ENCODE data around the gene TBC1D1.

The TBC1D1 gene

GRCh38 chr4:38155589-38156294 is 264.9 kb downstream of the TBC1D1 start:
- no peak for DNase-seq

GRCh38 chr4:38157592-38157991 is 266.7 kb downstream of the TBC1D1 start:
- no peak for DNase-seq

GRCh38 chr4:38160487-38161207 is 269.8 kb downstream of the TBC1D1 start:
- DNase-seq = no peak

- no peak for DNase-seq
Measured at GRCh38 chr4:38161208-38162113, 270.6 kb downstream of the TBC1D1 start.

- no peak for DNase-seq
Measured at GRCh38 chr4:38162240-38162784, 271.4 kb downstream of the TBC1D1 start.

GRCh38 chr4:38163216-38164006 is 272.5 kb downstream of the TBC1D1 start:
- DNase-seq = no peak

GRCh38 chr4:38164346-38164745 is 273.5 kb downstream of the TBC1D1 start:
- DNase-seq = no peak

- DNase-seq = peak; percentile 8
Measured at GRCh38 chr4:38166082-38166481, 275.2 kb downstream of the TBC1D1 start.

- no peak for DNase-seq
Measured at GRCh38 chr4:38166768-38167167, 275.9 kb downstream of the TBC1D1 start.

GRCh38 chr4:38167973-38168372 is 277.1 kb downstream of the TBC1D1 start:
- DNase-seq = no peak

GRCh38 chr4:38169524-38169923 is 278.6 kb downstream of the TBC1D1 start:
- DNase-seq = no peak

GRCh38 chr4:38170338-38171169 is 279.7 kb downstream of the TBC1D1 start:
- DNase-seq = peak; percentile 85

GRCh38 chr4:38172078-38172477 is 281.2 kb downstream of the TBC1D1 start:
- no peak for DNase-seq

- DNase-seq = no peak
Measured at GRCh38 chr4:38173935-38174518, 283.1 kb downstream of the TBC1D1 start.

- no peak for DNase-seq
Measured at GRCh38 chr4:38174801-38175200, 283.9 kb downstream of the TBC1D1 start.

GRCh38 chr4:38176165-38176564 is 285.3 kb downstream of the TBC1D1 start:
- no peak for DNase-seq

- DNase-seq = no peak
Measured at GRCh38 chr4:38177035-38177546, 286.2 kb downstream of the TBC1D1 start.

- DNase-seq = peak; percentile 80
Measured at GRCh38 chr4:38177641-38178391, 286.9 kb downstream of the TBC1D1 start.

GRCh38 chr4:38178392-38178995 is 287.6 kb downstream of the TBC1D1 start:
- DNase-seq = no peak

Data from right hindlimb (tissue), 1 donor.